NCI-H2081 treated with DMSO at 0.1 percent for 48 hours (cell line): ENCODE data around the gene CHST2.
"Not testable (repeated sequence)": the region's sequence is repeated elsewhere in the genome, so short reads cannot be mapped to it uniquely, and the experiment has no call there.

ENCODE experiments used
- DNase-seq: peaks from one replicate; lab custom pipeline; 2025; lab: John Stamatoyannopoulos, UW

Gene CHST2

GRCh38 chr3:143132246-143132980 lies 12.8 kb downstream of the CHST2 start:
- no peak for DNase-seq

GRCh38 chr3:143134471-143134870 lies 14.9 kb downstream of the CHST2 start:
- peak; percentile 77 for DNase-seq

GRCh38 chr3:143135150-143135549 lies 15.6 kb downstream of the CHST2 start:
- DNase-seq: no peak

- DNase-seq: no peak
These were observed 18.0 kb downstream of the CHST2 start for GRCh38 chr3:143137435-143138036.

GRCh38 chr3:143138953-143139352 lies 19.4 kb downstream of the CHST2 start:
- no peak for DNase-seq

- DNase-seq: no peak
These were observed 20.2 kb downstream of the CHST2 start for GRCh38 chr3:143139762-143140161.

- DNase-seq: no peak
These were observed 21.0 kb downstream of the CHST2 start for GRCh38 chr3:143140550-143140949.

GRCh38 chr3:143142354-143142753 lies 22.8 kb downstream of the CHST2 start:
- no peak for DNase-seq

GRCh38 chr3:143145906-143146305 lies 26.3 kb downstream of the CHST2 start:
- DNase-seq: no peak

GRCh38 chr3:143146486-143147274 lies 27.1 kb downstream of the CHST2 start:
- no peak for DNase-seq

- DNase-seq: no peak
These were observed 28.1 kb downstream of the CHST2 start for GRCh38 chr3:143147707-143148106.

- no peak for DNase-seq
These were observed 30.5 kb downstream of the CHST2 start for GRCh38 chr3:143150071-143150470.

GRCh38 chr3:143151004-143151731 lies 31.6 kb downstream of the CHST2 start:
- DNase-seq: no peak

GRCh38 chr3:143152043-143152442 lies 32.5 kb downstream of the CHST2 start:
- DNase-seq: no peak

- DNase-seq: no peak
These were observed 36.2 kb downstream of the CHST2 start for GRCh38 chr3:143155756-143156155.

GRCh38 chr3:143158014-143158988 lies 38.7 kb downstream of the CHST2 start:
- DNase-seq: no peak

- DNase-seq: no peak
These were observed 40.9 kb downstream of the CHST2 start for GRCh38 chr3:143160437-143160836.

GRCh38 chr3:143163562-143164100 lies 44.1 kb downstream of the CHST2 start:
- no peak for DNase-seq

GRCh38 chr3:143165211-143165610 lies 45.6 kb downstream of the CHST2 start:
- DNase-seq: no peak

- not testable (repeated sequence) for DNase-seq
These were observed 46.2 kb downstream of the CHST2 start for GRCh38 chr3:143165612-143166285.
